Stimulated activated CD8-positive, alpha-beta memory T cell treated with anti-CD3 and anti-CD28 coated beads, Interleukin-7, amount 100 ng/mL, for 24 hours (primary cell): ENCODE measurements around the gene SLC4A3.

Experiments used
- DNase-seq: peaks from one replicate; pipeline ENCODE4 v3.0.0-alpha.2; 2020; ENCODE audit warnings: low read depth

Gene SLC4A3

DNA sequence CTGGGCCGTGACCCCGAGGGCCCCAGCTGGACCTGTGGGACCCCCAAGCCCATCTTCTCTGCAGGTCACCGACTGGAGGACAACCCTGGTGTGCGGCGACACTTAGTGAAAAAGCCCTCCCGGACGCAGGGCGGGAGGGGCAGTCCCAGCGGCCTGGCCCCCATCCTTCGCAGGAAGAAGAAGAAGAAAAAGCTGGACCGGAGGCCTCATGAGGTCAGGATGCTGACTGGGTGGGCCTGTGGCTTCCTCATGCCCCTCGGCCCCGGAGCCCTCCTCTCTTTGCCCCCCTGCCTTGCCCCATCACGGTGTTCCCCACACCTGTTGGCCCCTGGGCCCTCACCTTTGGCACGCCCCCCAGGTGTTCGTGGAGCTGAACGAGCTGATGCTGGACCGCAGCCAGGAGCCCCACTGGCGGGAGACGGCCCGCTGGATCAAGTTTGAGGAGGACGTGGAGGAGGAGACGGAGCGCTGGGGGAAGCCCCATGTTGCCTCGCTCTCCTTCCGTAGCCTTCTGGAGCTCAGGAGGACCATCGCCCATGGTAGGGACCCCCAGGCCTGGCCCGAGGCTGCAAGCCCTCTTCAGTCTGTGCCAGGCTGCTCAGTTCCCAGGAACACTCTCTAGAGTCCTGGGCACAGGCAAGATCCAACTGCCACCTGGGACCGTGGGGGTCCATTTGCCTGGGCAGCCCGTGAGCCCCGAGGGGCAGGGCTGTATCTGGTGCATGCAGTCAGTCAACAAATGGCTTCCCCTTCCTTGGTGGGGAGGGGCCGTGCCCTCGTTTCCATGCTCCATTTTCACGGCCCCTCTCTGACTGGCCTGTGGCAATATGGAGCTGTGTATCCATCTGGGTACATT lies 4.7 kb downstream of the SLC4A3 start:
- no peak for DNase-seq

DNA sequence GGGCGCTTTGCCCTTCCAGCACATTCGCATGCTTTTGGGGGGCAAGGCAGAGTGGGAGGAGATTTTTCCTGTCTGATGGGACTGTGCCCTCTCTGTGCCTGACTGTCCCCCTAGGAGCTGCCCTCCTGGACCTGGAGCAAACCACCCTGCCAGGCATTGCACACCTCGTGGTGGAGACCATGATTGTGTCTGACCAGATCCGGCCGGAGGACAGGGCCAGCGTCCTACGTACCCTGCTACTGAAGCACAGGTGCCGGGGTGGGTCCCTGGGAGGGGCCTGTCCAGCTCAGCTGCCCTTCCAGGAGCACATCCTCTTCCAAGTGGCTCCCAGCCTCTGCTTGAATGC lies 5.3 kb downstream of the SLC4A3 start:
- no peak for DNase-seq

- DNase-seq: no peak
Observed at GRCh38 chr2:219633276-219634065, 6.0 kb downstream of the SLC4A3 start.

DNA sequence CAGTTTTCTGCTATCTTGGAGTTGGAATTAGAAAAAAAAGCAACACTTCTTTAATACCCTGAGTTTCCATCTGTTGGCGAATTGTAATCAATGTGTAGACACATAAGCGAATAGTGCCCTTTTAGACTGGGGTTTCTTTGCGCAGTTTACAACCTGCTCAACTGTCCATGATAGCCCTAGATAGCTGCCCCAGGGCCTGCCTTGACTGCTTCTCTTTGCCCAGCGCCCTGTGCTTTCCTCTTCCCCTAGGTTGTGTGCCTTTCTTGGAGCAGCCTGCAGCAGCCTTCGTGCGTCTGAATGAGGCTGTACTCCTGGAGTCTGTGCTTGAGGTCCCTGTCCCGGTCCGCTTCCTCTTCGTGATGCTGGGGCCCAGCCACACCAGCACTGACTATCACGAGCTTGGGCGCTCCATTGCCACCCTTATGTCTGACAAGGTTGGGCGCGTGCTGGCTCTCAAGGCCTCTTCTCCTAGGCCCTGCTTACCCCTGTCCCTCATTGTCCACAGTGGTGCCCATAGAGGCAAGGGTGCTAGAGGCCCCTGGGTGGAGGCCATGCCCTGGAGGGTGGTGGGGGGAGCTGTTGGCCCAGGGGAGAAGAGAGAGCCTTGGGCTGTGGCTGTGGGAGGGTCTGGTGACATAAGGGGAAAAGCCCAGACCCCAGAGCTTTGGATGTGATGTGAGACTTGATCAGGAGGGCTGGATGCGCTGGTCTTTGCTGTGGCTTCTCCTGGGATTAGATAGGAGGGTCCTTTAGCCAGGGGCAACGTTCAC lies 6.9 kb downstream of the SLC4A3 start:
- DNase-seq: no peak

DNA sequence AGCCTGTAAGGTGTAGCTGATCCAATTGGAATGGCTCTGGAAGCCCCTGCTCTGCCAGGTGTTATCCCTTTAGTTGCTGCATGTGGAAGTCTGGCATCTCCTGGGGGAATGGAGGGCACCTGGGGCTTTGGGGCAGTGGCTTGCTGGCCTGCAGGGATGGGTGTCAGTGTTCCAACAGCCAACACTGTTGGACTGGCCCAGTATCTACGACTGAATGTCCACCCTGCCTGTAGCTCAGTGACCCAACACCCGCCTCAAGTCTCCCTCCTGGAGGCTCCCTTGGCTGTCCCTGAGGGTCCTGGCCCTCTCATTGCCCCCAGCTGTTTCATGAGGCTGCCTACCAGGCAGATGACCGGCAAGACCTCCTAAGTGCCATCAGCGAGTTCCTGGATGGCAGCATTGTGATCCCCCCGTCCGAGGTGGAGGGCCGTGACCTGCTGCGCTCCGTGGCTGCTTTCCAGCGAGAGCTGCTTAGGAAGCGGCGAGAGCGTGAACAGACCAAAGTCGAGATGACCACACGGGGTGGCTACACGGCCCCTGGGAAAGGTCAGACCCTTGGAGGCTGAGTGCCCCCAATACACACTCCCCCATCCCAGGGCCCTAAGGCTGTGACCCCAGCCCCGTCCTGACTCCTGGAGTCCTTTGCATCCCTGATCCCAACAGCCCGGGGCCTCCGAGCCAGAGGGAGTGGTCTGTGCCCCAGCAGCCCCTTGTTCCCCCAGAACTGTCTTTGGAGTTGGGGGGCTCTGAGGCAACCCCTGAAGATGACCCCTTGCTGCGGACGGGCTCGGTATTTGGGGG lies 7.7 kb downstream of the SLC4A3 start:
- no peak for DNase-seq

- DNase-seq: no peak
Observed at GRCh38 chr2:219636144-219636915, 8.9 kb downstream of the SLC4A3 start.

GRCh38 chr2:219636941-219637841 lies 9.8 kb downstream of the SLC4A3 start:
- no peak for DNase-seq

DNA sequence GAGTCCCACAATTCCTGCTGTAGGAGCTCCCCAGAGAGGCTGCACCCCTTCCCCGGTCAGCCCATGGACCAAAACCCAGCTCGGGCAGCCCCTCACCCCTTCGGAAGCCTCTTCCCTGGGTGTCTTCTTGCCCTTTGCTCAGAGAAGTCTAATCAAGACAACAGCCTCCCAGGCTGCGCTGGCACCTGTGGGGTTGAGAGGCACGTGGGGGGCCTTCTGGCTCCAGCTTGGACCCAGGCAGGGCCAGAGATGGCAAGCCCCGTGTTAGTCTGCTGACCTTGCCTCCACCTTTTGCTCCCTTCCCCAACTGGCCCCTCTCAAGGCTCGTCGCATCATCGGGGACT lies 10.4 kb downstream of the SLC4A3 start:
- no peak for DNase-seq

GRCh38 chr2:219638217-219638947 lies 11.0 kb downstream of the SLC4A3 start:
- DNase-seq: no peak

DNA sequence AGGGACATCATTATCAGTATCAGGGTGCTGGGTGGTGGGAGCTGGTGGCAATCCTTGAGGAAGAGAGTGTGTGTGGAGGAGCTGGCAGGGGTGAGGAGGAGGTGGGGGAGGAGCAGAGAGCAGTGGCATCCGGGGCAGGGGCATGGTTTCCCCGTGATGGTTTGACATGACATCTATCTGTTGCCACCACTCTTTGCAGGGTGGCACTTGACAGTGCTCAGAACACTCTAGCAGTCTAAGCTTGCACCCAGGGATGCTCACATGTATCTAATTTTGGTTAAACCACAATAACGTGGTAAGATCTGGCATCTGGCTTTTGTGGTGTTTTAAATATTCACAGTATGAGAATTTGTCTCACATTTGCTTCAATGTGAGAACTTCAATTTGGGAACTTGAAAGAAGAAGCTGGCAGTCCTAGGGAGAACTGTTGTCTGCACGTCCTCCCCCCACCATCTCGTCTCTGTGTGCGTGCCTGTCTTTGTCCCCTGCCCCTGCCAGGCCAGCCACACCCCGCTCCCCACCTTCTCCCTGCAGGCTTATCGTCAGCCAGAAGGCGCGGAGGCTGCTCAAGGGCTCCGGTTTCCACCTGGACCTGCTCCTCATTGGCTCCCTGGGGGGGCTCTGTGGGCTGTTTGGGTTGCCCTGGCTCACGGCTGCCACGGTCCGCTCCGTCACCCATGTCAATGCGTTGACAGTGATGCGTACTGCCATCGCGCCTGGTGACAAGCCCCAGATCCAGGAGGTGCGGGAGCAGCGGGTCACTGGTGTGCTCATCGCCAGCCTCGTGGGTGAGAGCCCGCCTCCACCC lies 11.7 kb downstream of the SLC4A3 start:
- DNase-seq: no peak

- DNase-seq: no peak
Observed at GRCh38 chr2:219641390-219642068, 14.1 kb downstream of the SLC4A3 start.

DNA sequence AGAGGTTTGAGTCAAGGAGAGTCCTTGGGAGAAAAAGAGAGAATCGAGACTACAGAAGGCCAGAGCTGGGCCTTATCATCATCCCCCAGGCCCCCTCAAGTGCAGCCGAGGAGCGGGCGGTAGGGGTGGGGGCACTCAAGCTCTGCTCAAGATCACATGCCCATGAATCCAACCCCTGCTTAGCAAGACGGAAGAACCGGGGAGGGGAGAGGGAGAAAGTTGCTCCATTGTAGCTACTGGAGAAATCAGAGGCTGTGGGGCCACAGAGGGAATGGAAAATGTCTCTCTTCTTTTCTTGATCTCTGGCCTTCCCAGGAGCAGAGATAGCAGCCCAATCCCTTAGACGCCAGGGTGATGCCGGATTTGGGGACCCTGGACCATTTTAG lies 14.6 kb downstream of the SLC4A3 start:
- DNase-seq: no peak

DNA sequence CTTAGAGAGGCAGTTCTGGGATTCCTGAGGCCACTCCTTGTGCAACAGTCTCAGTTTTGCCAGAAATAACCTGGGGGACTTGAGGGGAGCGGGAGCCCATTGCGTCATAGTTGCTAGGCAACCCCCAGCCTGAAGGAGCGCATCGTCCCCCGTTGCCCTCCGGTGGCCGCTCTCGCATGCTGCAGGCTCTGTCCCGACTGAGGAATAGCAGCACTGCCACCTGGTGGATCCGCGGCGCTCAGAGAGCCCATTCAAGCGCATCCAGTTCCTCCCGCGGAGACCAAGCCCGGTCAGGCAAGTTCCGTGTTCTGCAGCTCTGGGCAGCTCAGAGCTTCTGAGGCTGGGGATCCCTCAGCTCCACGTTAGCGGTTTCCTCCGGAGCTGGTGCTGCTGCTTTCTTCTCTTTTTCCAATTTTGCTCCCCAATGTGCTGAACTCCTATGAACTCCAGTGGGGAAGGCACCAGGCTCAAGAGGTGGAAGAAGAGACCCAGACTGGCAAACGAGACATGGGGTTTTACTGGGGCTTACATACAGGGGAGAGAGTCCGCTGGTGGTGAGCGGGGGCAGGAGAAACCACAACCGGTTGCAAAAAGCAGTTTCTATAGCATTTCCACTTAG lies 15.1 kb downstream of the SLC4A3 start:
- DNase-seq: peak; percentile 72

GRCh38 chr2:219643084-219643473 lies 15.6 kb downstream of the SLC4A3 start:
- DNase-seq: no peak

DNA sequence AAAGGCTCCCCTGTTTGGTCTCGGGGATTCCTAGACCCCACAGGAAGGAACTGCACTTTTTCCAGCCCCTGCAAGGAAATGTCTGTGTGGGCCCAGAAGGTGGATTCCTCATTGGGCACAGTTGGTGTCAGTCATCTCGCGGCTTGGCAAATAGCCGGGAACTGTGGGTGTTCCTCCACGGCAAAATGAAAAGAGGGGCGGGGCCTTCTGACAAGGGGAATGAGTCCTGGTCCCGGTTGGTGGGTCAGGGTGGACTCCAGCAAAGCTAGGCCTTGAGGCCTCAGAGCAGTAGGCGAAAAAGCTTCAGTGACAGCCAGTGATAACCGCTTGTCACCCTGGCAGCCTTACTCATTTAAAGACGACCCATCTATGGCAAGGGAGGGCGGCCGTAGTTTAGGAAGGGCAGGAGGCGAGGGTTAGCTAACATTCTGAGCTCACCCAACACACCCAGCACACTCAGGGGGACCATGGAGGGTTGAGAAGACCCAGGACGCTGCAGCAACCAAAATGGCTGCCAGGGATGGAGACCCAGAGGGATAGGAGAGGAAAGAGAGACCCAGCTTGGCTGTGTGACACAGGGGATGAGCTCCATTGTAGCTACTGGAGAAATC lies 16.5 kb downstream of the SLC4A3 start:
- DNase-seq: no peak

DNA sequence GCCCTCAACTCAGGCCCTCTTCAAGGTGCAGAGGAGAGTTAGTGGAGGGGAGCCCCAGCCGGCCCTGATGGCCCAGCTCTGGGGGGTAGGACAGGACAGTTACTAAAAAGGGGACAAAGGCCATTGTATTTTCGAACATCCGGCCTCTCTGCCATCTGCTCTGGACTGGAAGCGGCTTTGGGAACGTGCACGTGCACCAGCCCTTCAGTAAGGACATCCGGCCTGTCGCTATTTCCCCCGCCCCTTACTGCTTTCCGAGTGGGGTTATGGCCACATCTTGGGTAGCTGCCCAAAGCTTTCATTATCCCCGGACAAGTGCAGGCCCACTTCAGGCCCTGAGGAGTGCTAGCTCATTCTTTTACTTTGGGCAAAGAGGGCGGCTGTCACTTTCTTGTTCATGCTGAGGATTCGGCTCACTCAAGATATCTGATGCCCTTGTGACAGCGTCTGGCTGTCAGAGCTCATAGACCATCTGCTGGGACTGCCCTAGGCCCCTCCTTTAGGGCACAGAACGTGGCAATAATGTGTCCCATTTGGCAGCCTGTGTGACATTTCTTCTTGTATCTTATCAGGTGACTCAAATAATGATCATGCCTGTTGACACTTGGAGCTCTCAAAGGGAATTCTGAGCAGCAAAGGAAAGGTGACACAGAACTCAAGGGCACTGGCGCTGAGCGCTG lies 17.5 kb downstream of the SLC4A3 start:
- DNase-seq: no peak
